Smooth muscle cell (in vitro differentiated cells): ENCODE data around the gene SPDYE2. TPM values are rescaled to one million over a fixed set of nuclear protein-coding genes. Genes with fewer than 3 reads are reported as not detected.
"Not testable (repeated sequence)": the region's sequence is repeated elsewhere in the genome, so short reads cannot be mapped to it uniquely, and the experiment has no call there.

ENCODE experiments used
- DNase-seq: peaks from one replicate; lab custom pipeline; 2025; ENCODE audit not compliant: unreplicated experiment; lab: John Stamatoyannopoulos, UW
- H2AFZ ChIP-seq: fragments of 200-600 bp; sonication (generic); 2 replicates; pipeline ENCODE4 v1.6.0; 2016; ENCODE audit warnings: antibody characterized with exemption, low read depth, mild to moderate bottlenecking
- H3F3A ChIP-seq: fragments of 200-600 bp; sonication (generic); 2 replicates; pipeline ENCODE4 v1.6.0; 2017; ENCODE audit warnings: antibody characterized with exemption, low read depth
- H3K27ac ChIP-seq: fragments of 200-600 bp; sonication (generic); 2 replicates; pipeline ENCODE4 v1.5.1; 2016; ENCODE audit warnings: low read depth, mild to moderate bottlenecking
- H3K27me3 ChIP-seq: fragments of 200-600 bp; sonication (generic); 2 replicates; pipeline ENCODE4 v1.6.1; 2016; ENCODE audit warnings: low read depth, mild to moderate bottlenecking
- H3K36me3 ChIP-seq: fragments of 200-600 bp; sonication (generic); 2 replicates; pipeline ENCODE4 v1.5.1; 2016; ENCODE audit warnings: low read depth
- H3K4me1 ChIP-seq: fragments of 200-600 bp; sonication (generic); 2 replicates; pipeline ENCODE4 v1.5.1; 2016; ENCODE audit warnings: low read depth
- H3K4me2 ChIP-seq: fragments of 200-600 bp; sonication (generic); 2 replicates; pipeline ENCODE4 v1.6.0; 2016; ENCODE audit warnings: mild to moderate bottlenecking
- H3K4me3 ChIP-seq: fragments of 200-600 bp; sonication (generic); 2 replicates; pipeline ENCODE4 v1.5.1; 2016; ENCODE audit warnings: mild to moderate bottlenecking
- H3K79me2 ChIP-seq: fragments of 200-600 bp; sonication (generic); 2 replicates; pipeline ENCODE4 v1.6.0; 2016; ENCODE audit warnings: low read depth, mild to moderate bottlenecking
- H3K9ac ChIP-seq: fragments of 200-600 bp; sonication (generic); 2 replicates; pipeline ENCODE4 v1.6.0; 2016; ENCODE audit warnings: low read depth
- H3K9me3 ChIP-seq: fragments of 200-600 bp; sonication (generic); replicated peaks from 2 replicates; pipeline ENCODE4 v1.5.1; 2016; ENCODE audit warnings: low read depth
- H4K20me1 ChIP-seq: fragments of 200-600 bp; sonication (generic); 2 replicates; pipeline ENCODE4 v1.6.0; 2016; ENCODE audit warnings: low read depth
- WGBS: methylation state at CpG from one replicate; pipeline ENCODE4 v1.1.7; 2016; ENCODE audit warnings: low lambda C conversion rate; 5-methylcytosine and 5-hydroxymethylcytosine counted together
- polyA plus RNA-seq: library from polyadenylated mRNA; unstranded; fragments of >200 nt; fragmentation: Nextera tagmentation; extraction: Ambion mirVana; gene quantifications from 2 replicates; pipeline ENCODE4 v1.2.1, GENCODE V29; 2016
- total RNA-seq: library from RNA; depleted of rRNA; stranded (reverse); fragments of >200 nt; gene quantifications from 2 replicates; pipeline ENCODE4 v1.2.3, GENCODE V29; 2014

SPDYE2 gene
- total and polyA plus RNA-seq, 2 experiments from 2014 or later, result 0.86 TPM; not detected in 1

GRCh38 chr7:102581722-102582121, 30.7 kb downstream of the SPDYE2 start:
- not testable (repeated sequence) for H3K4me1 ChIP-seq, H3K4me3 ChIP-seq, H2AFZ ChIP-seq, H3K36me3 ChIP-seq, H3K9me3 ChIP-seq, H3K27me3 ChIP-seq, H3K27ac ChIP-seq, H3K9ac ChIP-seq, H3K4me2 ChIP-seq, DNase-seq, H4K20me1 ChIP-seq, H3K79me2 ChIP-seq, H3F3A ChIP-seq
- WGBS, result no CpG with 5 or more reads among the region's 5 CpGs

DNA sequence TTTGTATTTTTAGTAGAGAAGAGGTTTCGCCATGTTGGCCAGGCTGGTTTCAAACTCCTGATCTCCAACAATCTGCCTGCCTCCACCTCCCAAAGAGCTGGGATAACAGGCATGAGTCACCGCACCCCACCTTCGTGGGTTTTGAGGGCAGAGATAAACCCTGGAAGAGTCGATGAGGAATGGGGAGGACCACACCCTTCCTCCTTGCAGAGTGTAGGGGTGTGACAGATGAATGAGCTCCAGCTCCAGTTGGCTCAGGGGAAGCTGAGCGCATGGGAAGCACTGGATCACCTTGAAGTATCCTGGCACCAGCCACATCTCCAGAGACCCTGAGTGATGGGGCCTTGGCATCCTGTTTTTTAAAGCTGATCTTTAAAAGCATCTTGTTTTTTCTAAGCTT, 32.5 kb downstream of the SPDYE2 start:
- H3K9ac ChIP-seq, H3F3A ChIP-seq, DNase-seq, H3K79me2 ChIP-seq, H3K27me3 ChIP-seq, H3K4me3 ChIP-seq, H2AFZ ChIP-seq, H4K20me1 ChIP-seq, H3K9me3 ChIP-seq, H3K36me3 ChIP-seq, H3K27ac ChIP-seq, H3K4me1 ChIP-seq, H3K4me2 ChIP-seq: not testable (repeated sequence)
- no CpG with 5 or more reads among the region's 5 CpGs for WGBS

DNA sequence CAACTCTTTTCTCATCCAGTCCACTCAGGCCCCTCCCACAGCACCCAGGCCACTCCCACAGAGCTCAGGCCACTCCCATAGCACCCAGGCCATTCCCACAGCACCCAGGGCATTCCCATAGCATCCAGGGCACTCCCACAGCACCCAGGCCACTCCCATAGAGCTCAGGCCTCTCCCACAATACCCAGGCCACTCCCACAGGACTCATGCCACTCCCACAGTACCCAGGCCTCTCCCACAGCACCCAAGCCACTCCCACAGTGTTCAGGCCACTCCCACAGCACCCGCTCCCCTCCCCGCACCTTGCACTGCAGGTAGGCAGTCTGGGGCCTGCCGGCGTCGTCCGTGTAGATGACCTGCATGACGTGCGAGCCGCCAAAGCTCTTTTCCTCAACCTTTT, 38.8 kb downstream of the SPDYE2 start:
- H3K27me3 ChIP-seq, H3K27ac ChIP-seq, H3K9me3 ChIP-seq, H3K4me1 ChIP-seq, H3K79me2 ChIP-seq, DNase-seq, H3K36me3 ChIP-seq, H3K9ac ChIP-seq, H3K4me2 ChIP-seq, H3F3A ChIP-seq, H4K20me1 ChIP-seq, H2AFZ ChIP-seq, H3K4me3 ChIP-seq: not testable (repeated sequence)
- no CpG with 5 or more reads among the region's 9 CpGs for WGBS

GRCh38 chr7:102592477-102593019, 41.5 kb downstream of the SPDYE2 start:
- H3K27ac ChIP-seq, H2AFZ ChIP-seq, DNase-seq, H3K79me2 ChIP-seq, H3K4me2 ChIP-seq, H3K27me3 ChIP-seq, H4K20me1 ChIP-seq, H3K4me3 ChIP-seq, H3K36me3 ChIP-seq, H3K9ac ChIP-seq, H3K4me1 ChIP-seq, H3F3A ChIP-seq, H3K9me3 ChIP-seq: not testable (repeated sequence)
- WGBS, result 15% methylated on average over 5 of the region's 26 CpGs

DNA sequence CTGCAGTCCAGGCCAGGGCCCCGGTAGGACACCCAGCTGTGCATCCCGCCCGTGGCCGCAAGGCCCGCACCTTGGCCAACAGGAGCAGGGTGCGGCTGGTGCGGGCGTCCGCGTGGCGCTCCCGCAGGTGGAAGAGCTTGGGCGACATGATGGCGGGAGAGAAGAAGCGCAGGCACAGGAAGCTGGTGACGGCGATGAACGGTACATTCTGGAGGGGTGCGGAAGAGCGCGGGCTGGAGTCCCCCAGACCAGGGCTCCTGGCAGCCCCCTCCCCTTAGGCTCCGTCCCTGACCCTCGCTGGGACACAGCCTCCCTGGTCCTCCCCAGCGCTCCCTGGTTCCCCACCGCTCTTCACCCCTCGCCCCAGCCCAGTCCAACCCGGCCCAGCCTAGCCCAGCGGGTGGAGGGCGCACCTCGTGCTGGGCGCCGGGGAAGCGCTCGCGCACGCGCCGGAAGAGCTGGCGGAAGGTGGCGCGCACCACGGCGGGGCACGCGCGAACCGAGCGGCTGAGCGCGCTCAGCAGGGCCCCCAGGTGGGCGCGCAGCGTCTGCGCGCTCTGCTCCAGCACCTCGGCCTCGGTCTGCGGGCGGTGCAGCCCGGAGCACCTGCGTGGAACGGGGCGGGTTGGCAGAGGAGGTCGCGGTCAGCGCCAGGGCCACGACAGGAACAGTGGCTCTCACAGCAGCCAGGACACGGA, 42.8 kb downstream of the SPDYE2 start:
- H3K9me3 ChIP-seq, H3K9ac ChIP-seq, H3K27me3 ChIP-seq, H3K4me1 ChIP-seq, H3K4me3 ChIP-seq, DNase-seq, H3K36me3 ChIP-seq, H3K79me2 ChIP-seq, H3F3A ChIP-seq, H4K20me1 ChIP-seq, H3K27ac ChIP-seq, H3K4me2 ChIP-seq, H2AFZ ChIP-seq: not testable (repeated sequence)
- WGBS, result no CpG with 5 or more reads among the region's 68 CpGs

GRCh38 chr7:102596036-102596435, 45.0 kb downstream of the SPDYE2 start:
- H3K9me3 ChIP-seq, H3K27ac ChIP-seq, H4K20me1 ChIP-seq, H3K4me2 ChIP-seq, H3F3A ChIP-seq, H2AFZ ChIP-seq, H3K9ac ChIP-seq, H3K4me1 ChIP-seq, H3K4me3 ChIP-seq, H3K27me3 ChIP-seq, H3K79me2 ChIP-seq, H3K36me3 ChIP-seq, DNase-seq: not testable (repeated sequence)
- 95% methylated on average over 3 of the region's 10 CpGs for WGBS

DNA sequence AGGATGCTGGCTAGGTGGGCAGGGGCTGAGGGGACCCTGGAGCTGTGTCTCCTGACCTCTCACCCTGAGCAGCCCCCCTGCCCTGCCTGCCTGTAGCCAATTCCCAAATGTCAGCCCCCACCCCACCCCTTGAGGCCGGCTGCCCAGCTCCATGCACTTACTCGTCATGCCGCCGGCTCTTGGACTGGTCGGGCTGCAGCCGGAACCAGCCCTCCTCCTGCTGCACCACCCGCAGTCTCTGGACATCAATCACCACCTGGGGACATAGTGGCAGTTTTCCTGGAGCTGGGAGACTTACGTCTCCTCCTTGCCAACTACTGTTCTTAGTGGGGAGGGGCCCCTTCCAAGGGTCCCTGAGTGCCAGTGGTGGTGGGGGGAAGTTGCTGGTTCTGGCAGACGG, 48.7 kb downstream of the SPDYE2 start:
- not testable (repeated sequence) for DNase-seq, H3F3A ChIP-seq, H3K9ac ChIP-seq, H3K4me3 ChIP-seq, H3K27ac ChIP-seq, H3K4me2 ChIP-seq, H3K4me1 ChIP-seq, H3K36me3 ChIP-seq, H3K27me3 ChIP-seq, H3K79me2 ChIP-seq, H2AFZ ChIP-seq, H3K9me3 ChIP-seq, H4K20me1 ChIP-seq
- no CpG with 5 or more reads among the region's 9 CpGs for WGBS

DNA sequence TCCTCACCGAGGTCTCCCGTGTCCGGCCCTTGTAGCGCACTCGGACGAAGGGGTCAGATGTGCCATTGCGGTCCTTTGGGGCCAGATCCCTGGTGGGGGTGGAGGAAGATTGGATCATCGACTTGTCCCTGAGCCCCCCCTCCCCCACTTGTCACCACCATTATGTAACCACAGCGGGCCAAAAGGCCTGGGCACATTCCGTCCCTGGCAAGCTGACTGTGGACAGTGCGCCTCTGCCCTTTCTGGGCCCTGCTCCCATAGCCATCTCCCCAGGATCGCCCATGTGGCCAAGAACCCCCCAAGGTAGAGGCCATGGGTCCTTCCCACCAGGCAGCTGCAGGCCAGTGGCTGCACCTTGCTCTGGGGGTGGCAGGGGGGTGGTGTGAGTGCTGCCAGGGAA, 51.3 kb downstream of the SPDYE2 start:
- not testable (repeated sequence) for H3K9me3 ChIP-seq
- WGBS, result no CpG with 5 or more reads among the region's 12 CpGs

More for the DNA sequence above, 51.3 kb downstream of the SPDYE2 start:
- not testable (repeated sequence) for H3K4me1 ChIP-seq, H3F3A ChIP-seq, H3K36me3 ChIP-seq, H3K79me2 ChIP-seq, H3K27me3 ChIP-seq, DNase-seq, H2AFZ ChIP-seq, H3K4me3 ChIP-seq, H3K27ac ChIP-seq, H4K20me1 ChIP-seq, H3K9ac ChIP-seq, H3K4me2 ChIP-seq
